Erythroblast (primary cell): ENCODE results near the gene SLC4A8.

Source experiments
- GATA1 ChIP-seq: IDR thresholded peaks from 2 replicates; pipeline ENCODE4 v1.6.1; 2011; ENCODE audit warnings: low read depth, mild to moderate bottlenecking, control low read depth, low read length, moderate library complexity
- POLR2A ChIP-seq: IDR thresholded peaks from 2 replicates; pipeline ENCODE4 v1.6.1; 2011; ENCODE audit warnings: mild to moderate bottlenecking, low read length

GRCh38 chr12:51540996-51541395 lies 116.4 kb downstream of the SLC4A8 start:
- no peak for TF ChIP-seq POLR2A
- TF ChIP-seq GATA1, result no peak
